OCI-LY7 (cell line): ENCODE data around the gene NUP50.

Experiments
- CTCF ChIP-seq: fragments of 200-600 bp; sonication (generic); conservative IDR thresholded peaks from 2 replicates; pipeline ENCODE4 v1.5.1; 2014; ENCODE audit warnings: mild to moderate bottlenecking, antibody characterized with exemption, low read length, moderate library complexity, mixed read lengths
- EZH2phosphoT487 ChIP-seq: fragments of 200-600 bp; sonication (generic); IDR thresholded peaks from 2 replicates; pipeline ENCODE4 v1.6.1; 2018; ENCODE audit warnings: low read depth, borderline replicate concordance, mild to moderate bottlenecking, mixed run types, antibody characterized with exemption, low read length, moderate library complexity, mixed read lengths

- TF ChIP-seq CTCF (no peak), EZH2phosphoT487 (no peak)
These were observed 61.4 kb downstream of the NUP50 start for GRCh38 chr22:45224988-45225731.
